MCF 10A (cell line): Measurements from ENCODE around the gene CAMK2B. TPM values are rescaled to one million over a fixed set of nuclear protein-coding genes. Genes with fewer than 3 reads are reported as not detected.

Source experiments
- BruUV-seq: library from RNA; stranded (reverse); fragments of 400-500 nt; replicated peaks from 2 replicates; lab custom pipeline; 2021; lab: Mats Ljungman, UMichigan
- CTCF ChIA-PET: fragments of 300-600 bp; sonication (Branson Sonifier 250); formaldehyde crosslinking; extraction: SDS; loops from one replicate; lab custom pipeline; 2021; ENCODE audit warnings: antibody characterized with exemption, inconsistent platforms; lab: Yijun Ruan, JAX
- POLR2A ChIA-PET: fragments of 300-600, 350-650 bp; sonication (Branson Sonifier 250); formaldehyde crosslinking; extraction: SDS; loops from one replicate; lab custom pipeline; 2020; ENCODE audit warnings: antibody characterized with exemption, inconsistent platforms; lab: Yijun Ruan, JAX
- DNase-seq: peaks from one replicate; pipeline ENCODE4 v3.0.0-alpha.2; 2018; ENCODE audit not compliant: unreplicated experiment
- H3K27ac Mint-ChIP-seq: one replicate; pipeline ENCODE4 v1.8.0; 2022; ENCODE audit warnings: mild to moderate bottlenecking, low read depth, mixed read lengths; ENCODE audit not compliant: unreplicated experiment
- H3K27me3 Mint-ChIP-seq: one replicate; pipeline ENCODE4 v1.8.0; 2022; ENCODE audit warnings: mixed read lengths; ENCODE audit not compliant: insufficient read depth, unreplicated experiment
- H3K36me3 Mint-ChIP-seq: one replicate; pipeline ENCODE4 v1.8.0; 2022; ENCODE audit warnings: mild to moderate bottlenecking, moderate library complexity, mixed read lengths; ENCODE audit not compliant: insufficient read depth, unreplicated experiment
- H3K4me1 Mint-ChIP-seq: one replicate; pipeline ENCODE4 v1.8.0; 2022; ENCODE audit warnings: mixed read lengths; ENCODE audit not compliant: insufficient read depth, unreplicated experiment
- H3K4me3 Mint-ChIP-seq: one replicate; pipeline ENCODE4 v1.8.0; 2022; ENCODE audit warnings: mild to moderate bottlenecking, moderate library complexity, mixed read lengths; ENCODE audit not compliant: unreplicated experiment
- H3K9me3 Mint-ChIP-seq: one replicate; pipeline ENCODE4 v1.8.0; 2022; ENCODE audit warnings: mixed read lengths; ENCODE audit not compliant: unreplicated experiment
- intact Hi-C: fragments of 100-400 bp; cut with micrococcal nuclease; formaldehyde crosslinking; loops from 2 replicates; pipeline ENCODE4 v1.14.1; 2022
- total RNA-seq: library from RNA; stranded (reverse); gene quantifications from 2 replicates; pipeline ENCODE4 v1.2.3, GENCODE V29; 2022
- TF ChIP-seq, protein P1 (sequence below): fragments of 200-600 bp; IDR thresholded peaks from one replicate; pipeline ENCODE4 v1.8.0; 2022; ENCODE audit warnings: antibody characterized with exemption, mild to moderate bottlenecking; ENCODE audit not compliant: unreplicated experiment

Gene CAMK2B
- total RNA-seq, 1 experiment from 2014 or later: 1.8 TPM

GRCh38 chr7:44331682-44332081 is 6.3 kb upstream of the CAMK2B start:
- H3K36me3 Mint-ChIP-seq: no peaks in the 10 kb centered on the region
- no peak overlapping the region for H3K27ac Mint-ChIP-seq
- POLR2A ChIA-PET: no interaction called here
- no peaks in the 10 kb centered on the region for H3K4me1 Mint-ChIP-seq
- TF ChIP-seq, protein P1, sequence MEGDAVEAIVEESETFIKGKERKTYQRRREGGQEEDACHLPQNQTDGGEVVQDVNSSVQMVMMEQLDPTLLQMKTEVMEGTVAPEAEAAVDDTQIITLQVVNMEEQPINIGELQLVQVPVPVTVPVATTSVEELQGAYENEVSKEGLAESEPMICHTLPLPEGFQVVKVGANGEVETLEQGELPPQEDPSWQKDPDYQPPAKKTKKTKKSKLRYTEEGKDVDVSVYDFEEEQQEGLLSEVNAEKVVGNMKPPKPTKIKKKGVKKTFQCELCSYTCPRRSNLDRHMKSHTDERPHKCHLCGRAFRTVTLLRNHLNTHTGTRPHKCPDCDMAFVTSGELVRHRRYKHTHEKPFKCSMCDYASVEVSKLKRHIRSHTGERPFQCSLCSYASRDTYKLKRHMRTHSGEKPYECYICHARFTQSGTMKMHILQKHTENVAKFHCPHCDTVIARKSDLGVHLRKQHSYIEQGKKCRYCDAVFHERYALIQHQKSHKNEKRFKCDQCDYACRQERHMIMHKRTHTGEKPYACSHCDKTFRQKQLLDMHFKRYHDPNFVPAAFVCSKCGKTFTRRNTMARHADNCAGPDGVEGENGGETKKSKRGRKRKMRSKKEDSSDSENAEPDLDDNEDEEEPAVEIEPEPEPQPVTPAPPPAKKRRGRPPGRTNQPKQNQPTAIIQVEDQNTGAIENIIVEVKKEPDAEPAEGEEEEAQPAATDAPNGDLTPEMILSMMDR: no peak
- intact Hi-C loops: no loop called here
- no peak overlapping the region for H3K4me3 Mint-ChIP-seq
- no TSS peak for BruUV-seq
- H3K27me3 Mint-ChIP-seq: peaks cover 18% of the 10 kb centered on the region
- CTCF ChIA-PET: no interaction called here
- H3K9me3 Mint-ChIP-seq: no peaks in the 10 kb centered on the region
- no peak for DNase-seq

DNA sequence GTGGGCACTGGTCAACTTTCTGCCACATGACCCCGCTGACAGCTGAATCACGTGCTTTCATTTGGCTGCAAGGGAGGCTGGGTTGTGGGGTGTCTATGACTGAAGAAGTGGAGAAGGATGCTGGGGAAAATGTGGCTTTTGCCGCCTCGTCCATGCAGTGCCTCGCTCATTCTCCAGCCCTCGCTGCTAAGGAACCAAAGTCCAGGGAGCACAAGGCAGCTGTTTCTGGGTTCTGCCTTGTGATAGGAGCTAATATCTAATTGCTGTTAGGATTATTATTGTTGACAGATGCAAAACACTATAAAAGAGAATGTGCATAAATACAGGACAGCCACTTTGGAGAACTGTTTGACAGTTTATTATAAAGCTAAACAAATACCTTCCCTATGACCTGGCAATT is 4.9 kb upstream of the CAMK2B start:
- DNase-seq: no peak
- CTCF ChIA-PET: interaction anchor here (0.5 to 0.6 kb wide), 2 partner anchors 67 to 89 kb away, joined by 3 to 4 read pairs; no protein-coding TSS in a partner anchor

DNA sequence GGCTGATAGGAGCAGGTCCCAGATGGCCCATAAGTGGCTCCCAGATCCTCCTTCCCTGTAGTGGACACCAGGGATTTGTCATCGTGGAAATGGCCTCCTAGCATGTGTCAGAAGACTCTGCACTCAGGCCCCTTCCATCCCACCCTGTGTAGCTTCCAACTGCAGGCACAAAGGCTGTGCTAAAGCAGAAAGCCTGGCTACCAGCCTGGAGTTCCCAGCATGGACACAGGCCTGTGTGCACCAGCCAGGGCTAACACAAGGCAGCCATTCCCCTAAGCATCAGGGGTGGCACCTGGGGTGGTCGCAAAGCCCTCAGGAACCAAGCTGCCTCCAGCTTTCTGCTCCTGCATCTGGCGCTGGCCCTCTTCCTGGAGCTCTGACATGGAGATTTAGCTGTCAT is 4.5 kb upstream of the CAMK2B start:
- H3K27ac Mint-ChIP-seq: no peak overlapping the region
- H3K27me3 Mint-ChIP-seq: peaks cover 22% of the 10 kb centered on the region
- intact Hi-C loops: no loop called here
- BruUV-seq: no TSS peak
- CTCF ChIA-PET: interaction anchor here (0.5 to 0.6 kb wide), 2 partner anchors 67 to 89 kb away, joined by 3 to 4 read pairs; no protein-coding TSS in a partner anchor
- H3K4me1 Mint-ChIP-seq: peaks cover 6% of the 10 kb centered on the region
- POLR2A ChIA-PET: no interaction called here
- no peak overlapping the region for H3K4me3 Mint-ChIP-seq
- DNase-seq: no peak
- TF ChIP-seq, protein P1: no peak
- H3K36me3 Mint-ChIP-seq: no peaks in the 10 kb centered on the region
- no peaks in the 10 kb centered on the region for H3K9me3 Mint-ChIP-seq

More for the DNA sequence above, 4.9 kb upstream of the CAMK2B start:
- POLR2A ChIA-PET: no interaction called here
- H3K36me3 Mint-ChIP-seq: no peaks in the 10 kb centered on the region
- intact Hi-C loops: no loop called here
- H3K4me1 Mint-ChIP-seq: peaks cover 6% of the 10 kb centered on the region
- BruUV-seq: no TSS peak
- no peaks in the 10 kb centered on the region for H3K9me3 Mint-ChIP-seq
- H3K27me3 Mint-ChIP-seq: peaks cover 19% of the 10 kb centered on the region
- H3K27ac Mint-ChIP-seq: no peak overlapping the region
- H3K4me3 Mint-ChIP-seq: no peak overlapping the region
- TF ChIP-seq, protein P1: no peak

GRCh38 chr7:44329081-44329480 is 3.7 kb upstream of the CAMK2B start:
- CTCF ChIA-PET: no interaction called here
- POLR2A ChIA-PET: no interaction called here

More at GRCh38 chr7:44329081-44329480, 3.7 kb upstream of the CAMK2B start:
- H3K36me3 Mint-ChIP-seq: no peaks in the 10 kb centered on the region
- peaks cover 30% of the 10 kb centered on the region for H3K27me3 Mint-ChIP-seq
- intact Hi-C loops: no loop called here
- no peak for DNase-seq
- peaks cover 6% of the 10 kb centered on the region for H3K4me1 Mint-ChIP-seq
- BruUV-seq: no TSS peak
- no peaks in the 10 kb centered on the region for H3K9me3 Mint-ChIP-seq
- no peak overlapping the region for H3K27ac Mint-ChIP-seq
- H3K4me3 Mint-ChIP-seq: no peak overlapping the region
- TF ChIP-seq, protein P1: no peak
